Stimulated activated CD4-positive, alpha-beta T cell treated with anti-CD3 and anti-CD28 coated beads, Interleukin-1b, Interleukin-23, amount 100 ng/mL, for 24 hours (primary cell): ENCODE results near the gene SUFU.

Source experiments
- DNase-seq, 4 experiments: peaks; one replicate each; pipeline ENCODE4 v3.0.0-alpha.2; 2020; ENCODE audit warnings: low read depth in 4 of 4, low spot score in 1 of 4

The SUFU gene

GRCh38 chr10:102615361-102615760 lies 111.6 kb downstream of the SUFU start:
- no peak for DNase-seq

DNA sequence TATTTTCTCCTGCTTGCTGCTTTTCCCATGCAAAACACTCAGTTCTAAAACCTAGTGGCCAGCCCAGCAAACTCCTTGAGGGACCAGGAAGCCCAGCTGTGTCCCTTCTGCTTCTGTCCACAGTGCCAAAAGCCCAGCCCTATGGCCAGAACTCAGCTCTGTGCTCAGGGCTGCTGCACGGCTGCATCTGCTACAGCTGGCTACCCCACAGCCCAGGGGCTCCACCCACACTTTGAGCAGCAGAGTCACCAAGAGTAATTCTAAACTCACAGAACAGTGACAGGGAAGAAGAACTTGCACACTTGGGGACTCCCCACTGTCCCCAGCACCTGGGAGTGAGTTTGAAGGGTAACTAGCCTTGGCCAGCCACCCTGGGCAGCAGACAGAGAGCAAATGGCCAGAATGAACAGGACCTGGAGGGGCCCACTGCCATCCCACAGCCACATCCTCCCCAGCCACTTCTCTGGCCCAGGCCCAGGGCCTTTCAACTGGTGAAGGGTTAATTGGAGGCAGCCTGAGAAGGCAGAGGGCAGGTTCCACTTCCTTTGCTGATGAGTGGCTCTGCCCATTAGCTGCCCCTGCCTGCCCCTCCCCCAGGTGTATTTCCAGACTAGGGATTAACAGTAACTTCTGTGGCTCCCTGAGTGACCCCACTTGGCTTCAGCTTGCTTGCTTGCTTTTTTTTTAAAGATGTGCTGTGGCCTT lies 112.4 kb downstream of the SUFU start:
- no peak for DNase-seq

- no peak for DNase-seq
Observed at GRCh38 chr10:102617041-102617440, 113.3 kb downstream of the SUFU start.

DNA sequence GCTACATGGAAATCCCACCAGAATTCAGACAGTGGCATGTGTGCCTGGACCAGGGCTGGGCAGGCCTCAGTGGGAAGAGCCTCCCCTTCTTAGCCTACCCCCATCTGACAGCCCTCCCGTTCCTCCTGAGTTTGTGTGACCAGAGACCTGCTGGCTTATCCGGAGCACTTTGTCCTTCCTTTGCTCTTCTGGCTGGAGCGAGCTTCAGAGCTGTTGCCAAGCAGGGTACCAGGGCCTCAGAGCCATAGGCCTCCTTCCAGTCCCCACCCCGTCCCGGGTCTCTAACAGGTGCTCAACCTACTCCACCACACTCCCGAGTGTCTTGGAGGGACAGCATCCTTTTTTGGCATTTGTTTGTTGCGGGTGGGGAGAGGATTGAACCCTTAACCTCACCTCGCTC lies 114.0 kb downstream of the SUFU start:
- no peak for DNase-seq

DNA sequence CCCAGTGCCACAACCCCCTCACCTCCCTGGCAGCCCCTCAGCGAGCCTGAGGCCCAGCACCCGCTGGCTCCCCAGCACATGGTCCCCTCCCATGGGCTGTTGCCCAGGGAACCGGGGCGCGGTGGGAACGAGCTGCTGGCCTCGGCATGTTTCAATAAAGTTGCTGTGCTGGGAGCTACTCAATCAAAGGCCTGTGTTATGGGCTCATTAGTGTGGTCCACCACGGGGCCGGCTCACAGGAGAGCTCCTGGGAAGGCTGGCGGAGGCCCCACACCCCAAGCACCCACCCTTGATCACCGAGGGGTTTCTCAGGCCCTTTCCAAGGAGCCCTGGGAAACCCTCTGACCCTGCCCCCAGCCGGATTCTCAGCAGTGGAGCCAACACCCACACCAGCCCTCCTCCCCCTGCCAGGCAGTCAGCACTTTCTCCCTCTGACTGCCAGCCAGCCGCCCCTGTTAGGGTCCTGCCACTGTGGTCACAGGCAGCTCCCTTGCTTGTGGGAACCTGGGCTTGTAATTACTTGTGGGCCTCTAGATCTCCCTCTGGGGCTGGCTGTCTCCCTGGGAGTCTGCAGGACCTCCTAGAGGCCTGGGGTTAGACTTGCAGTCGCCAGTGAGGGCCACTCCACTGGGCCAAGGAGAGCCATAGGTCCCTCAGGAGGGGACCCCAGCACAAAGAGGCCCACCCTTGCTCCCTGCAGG lies 115.7 kb downstream of the SUFU start:
- DNase-seq: no peak

GRCh38 chr10:102620138-102620590 lies 116.4 kb downstream of the SUFU start:
- no peak for DNase-seq

DNA sequence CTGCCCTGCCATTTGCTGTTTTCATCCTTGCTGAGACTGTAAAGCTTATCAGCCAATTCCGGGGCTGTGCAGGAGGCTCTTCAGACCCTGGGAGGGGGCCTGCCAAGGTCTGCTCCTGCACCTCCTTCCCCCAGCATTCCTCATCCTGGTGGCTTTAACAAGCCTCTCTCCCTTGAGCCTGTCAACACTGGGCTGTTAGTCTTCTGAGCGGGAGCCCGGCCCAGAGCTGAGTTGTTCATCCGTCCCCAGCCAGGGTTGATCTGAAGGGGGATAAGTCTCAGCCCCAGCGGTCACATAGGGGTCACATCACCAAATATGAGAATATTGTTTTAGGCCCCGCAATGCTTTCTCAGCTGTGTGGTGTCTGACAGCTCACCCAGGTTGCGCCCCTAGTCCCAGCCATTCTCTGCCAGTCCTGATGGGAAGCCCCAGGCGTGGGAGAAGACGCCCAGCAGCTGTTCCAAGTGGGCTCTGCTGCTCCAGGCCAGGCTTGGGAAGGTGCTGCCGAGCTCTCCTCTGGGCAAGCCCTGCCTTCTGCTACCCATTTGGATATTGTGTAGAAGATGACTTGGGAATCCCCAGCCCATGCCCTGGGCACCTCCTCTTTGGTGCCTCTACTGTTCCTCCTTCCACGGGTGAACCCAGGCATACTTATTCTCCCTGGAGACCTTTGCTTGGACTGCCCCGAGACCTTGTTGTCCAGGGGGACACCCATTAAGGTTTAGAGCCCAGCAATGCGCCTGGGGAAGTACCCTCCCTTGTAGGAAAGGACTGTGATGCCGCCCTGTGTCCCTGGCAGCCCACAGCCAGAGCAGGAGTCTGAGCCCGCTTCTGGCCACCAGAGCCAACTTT lies 117.0 kb downstream of the SUFU start:
- no peak for DNase-seq

- no peak for DNase-seq
Observed at GRCh38 chr10:102621443-102622325, 117.9 kb downstream of the SUFU start.

- DNase-seq: no peak
Observed at GRCh38 chr10:102624094-102624493, 120.3 kb downstream of the SUFU start.

DNA sequence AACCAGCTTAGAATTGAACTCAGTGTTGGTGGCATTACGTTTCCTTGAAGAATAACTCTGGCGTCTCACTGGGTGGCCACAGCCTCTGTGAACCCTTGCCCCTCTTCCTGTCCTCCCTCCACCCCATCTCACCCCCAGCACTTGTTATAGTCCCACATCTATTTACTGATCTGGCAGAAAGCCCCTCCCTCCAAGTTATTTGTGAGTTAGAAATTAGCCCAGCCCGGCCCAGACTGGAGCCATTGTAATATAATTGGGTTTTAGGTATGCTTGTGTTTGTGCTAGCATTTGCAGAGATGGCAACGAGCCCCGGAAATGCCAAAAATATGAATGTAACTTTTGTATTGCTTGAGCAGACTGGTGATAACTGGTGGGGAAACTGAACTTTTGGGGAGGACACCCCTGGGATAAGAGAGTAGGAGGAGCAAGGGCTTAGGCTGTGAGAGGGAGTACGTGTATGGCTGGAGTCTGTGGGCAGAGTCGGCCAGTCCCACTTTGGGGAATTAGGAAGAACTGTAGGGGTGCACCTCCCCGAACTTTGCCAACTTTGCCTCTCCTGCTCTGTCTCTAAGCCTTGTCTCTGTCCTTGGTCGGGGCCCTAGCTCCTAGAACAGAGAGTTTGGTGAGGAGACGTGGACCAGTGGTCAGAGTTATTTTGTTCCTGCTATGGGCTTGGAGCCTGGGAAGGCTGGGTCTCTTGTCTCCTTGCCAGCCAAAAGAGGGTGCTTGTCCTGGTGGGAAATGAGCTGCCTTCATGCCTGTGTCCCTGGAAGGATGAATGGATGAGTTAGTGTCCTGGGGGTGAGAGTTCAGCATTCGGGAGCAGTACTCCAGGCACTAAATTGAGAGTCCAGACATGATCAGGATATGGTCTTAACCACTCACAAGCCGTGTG lies 121.2 kb downstream of the SUFU start:
- no peak for DNase-seq

DNA sequence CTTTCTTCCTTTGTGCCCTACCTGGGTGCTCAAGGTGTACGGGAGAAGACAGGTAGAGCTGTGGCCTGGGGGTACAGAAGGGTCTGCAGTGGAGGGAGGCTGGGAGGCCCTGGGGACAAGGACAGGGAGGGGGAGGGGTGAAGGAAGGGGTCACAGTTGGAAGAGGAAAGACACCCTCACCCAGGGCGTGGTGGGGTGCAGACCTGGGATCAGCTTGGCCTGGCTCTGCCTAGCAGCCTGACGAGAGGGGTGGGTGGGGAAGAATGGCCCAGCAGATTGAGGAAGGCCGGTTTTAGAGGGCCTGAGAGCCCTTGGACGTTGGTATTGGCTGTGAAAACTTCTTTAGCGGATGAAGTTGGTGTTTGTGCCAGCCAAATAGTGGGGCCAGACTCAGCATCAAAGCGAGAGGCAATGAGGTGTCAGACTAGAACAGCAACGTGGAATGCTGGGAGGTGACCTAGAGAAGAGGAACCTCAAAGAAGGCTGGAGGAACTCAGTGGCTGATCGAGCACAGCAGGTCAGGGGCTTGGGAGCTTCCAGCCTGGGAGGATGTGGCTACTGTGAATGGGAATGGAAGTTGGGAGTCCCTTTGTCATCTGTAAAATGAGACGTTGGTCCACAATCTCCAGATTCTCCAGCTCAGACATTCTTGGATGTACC lies 122.4 kb downstream of the SUFU start:
- DNase-seq: no peak

DNA sequence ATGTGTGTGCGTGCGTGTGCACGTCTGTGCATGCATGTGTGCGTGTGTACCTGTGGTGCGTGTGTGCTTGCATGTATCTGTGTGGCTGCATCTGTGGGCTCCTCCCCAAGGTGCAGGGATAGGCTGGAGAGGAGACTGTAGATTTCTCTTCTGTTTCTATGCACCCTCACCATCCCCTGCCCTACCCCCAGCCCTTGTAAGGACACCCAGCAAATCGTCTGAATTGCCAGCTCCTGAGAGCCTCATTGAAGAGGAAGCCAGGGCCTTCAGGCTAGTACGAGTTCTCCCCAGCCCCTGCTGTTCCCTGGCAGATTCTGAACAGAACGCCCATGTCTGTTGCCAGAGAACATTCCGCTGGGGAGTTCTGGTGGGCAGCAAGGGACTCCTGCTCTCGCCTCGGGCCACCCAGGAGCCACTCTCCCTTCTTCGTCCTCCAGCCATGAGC lies 123.5 kb downstream of the SUFU start:
- DNase-seq: no peak

GRCh38 chr10:102627736-102628293 lies 124.0 kb downstream of the SUFU start:
- no peak for DNase-seq

DNA sequence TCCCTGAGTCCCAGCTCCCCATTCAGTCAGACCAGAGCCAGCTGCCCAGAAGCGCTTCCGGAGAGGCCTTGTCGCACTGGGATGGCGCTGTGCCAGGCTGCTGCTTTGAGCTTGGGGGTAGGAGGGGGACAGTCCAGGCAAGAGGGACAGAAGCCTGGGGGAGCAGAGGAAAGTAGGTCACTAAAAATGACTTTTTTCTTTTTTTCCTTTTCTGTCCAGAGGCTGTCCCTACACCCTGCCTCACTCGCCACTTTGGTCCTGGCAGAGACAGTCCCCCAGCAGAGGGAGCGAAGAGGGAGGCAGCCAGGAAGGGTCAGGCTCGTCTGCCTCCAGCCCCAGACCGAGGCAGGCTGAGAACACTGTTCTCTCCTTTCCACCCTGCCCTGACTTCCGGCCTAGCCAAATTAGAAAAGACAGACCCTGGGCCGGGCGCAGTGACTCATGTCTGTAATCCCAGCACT lies 124.7 kb downstream of the SUFU start:
- DNase-seq: no peak

GRCh38 chr10:102629661-102630614 lies 126.2 kb downstream of the SUFU start:
- no peak for DNase-seq

GRCh38 chr10:102630663-102631062 lies 126.9 kb downstream of the SUFU start:
- DNase-seq: no peak

DNA sequence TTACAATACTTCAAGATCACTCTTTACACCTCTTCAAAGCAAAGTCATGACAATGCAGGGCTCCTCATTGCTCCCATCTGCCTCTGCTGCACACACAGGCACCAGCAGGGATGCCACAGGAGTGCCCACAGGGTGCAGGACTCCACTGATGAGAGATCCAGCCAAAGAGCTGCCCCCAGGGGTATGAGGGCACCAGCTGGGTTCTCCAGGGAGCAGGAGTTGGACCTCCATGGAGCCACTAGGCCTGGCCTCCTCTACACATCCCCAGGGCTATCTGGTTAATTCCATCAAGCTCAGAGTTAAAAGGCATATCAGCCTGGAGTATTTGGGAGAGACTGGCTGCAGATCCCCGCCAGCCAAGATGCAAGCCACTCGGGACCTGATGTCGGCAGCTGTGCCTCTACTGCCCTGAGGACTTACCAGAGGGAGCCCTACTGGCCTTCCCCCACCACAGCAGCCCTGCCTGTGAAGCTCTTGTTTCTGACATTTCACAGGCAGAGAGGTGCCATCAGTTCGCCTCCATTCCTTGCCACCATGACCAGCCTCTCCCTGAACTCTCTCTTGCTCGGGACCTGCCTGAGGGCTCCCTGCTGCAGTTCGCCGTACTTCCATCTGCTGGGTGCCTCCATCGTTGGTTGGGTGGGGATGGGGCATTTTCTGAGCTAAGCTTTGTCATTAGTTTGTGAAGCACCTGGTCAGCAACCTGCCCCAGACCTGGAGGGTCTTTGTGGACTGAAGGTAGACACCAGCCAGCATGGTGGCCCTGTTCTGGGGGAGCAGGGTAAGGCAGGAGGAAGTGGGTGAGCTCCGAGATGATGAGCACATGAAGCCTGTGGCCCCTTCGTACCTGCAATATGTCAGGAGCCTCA lies 128.0 kb downstream of the SUFU start:
- no peak for DNase-seq
